Neutrophil (primary cell): ENCODE data around the gene ADCY4.
"Not testable (repeated sequence)": the region's sequence is repeated elsewhere in the genome, so short reads cannot be mapped to it uniquely, and the experiment has no call there.

Experiments used
- H3K27ac ChIP-seq: fragments of 200-600 bp; sonication (generic); 2 replicates; pipeline ENCODE4 v1.5.1; 2016; ENCODE audit warnings: mild to moderate bottlenecking, moderate library complexity
- H3K27me3 ChIP-seq: fragments of 200-600 bp; sonication (generic); 2 replicates; pipeline ENCODE4 v1.6.0; 2016; ENCODE audit warnings: mild to moderate bottlenecking
- H3K36me3 ChIP-seq: fragments of 200-600 bp; sonication (generic); 2 replicates; pipeline ENCODE4 v1.5.1; 2017
- H3K4me1 ChIP-seq, 2 experiments: fragments of 200-600 bp in 1 of 2; sonication (generic) in 1 of 2; 1 replicate in 1 of 2; 2 replicates in 1 of 2; pipeline versions ENCODE4 v1.5.1 to v1.6.1; 2013 to 2016; ENCODE audit warnings: low read depth in 1 of 2, low read length in 1 of 2, mild to moderate bottlenecking in 1 of 2, moderate library complexity in 1 of 2; ENCODE audit not compliant: control insufficient read depth in 1 of 2, insufficient read depth in 1 of 2
- H3K4me3 ChIP-seq, 2 experiments: fragments of 200-600 bp in 1 of 2; sonication (generic) in 1 of 2; 1 replicate in 1 of 2; 2 replicates in 1 of 2; pipeline ENCODE4 v1.5.1; 2013 to 2016; ENCODE audit warnings: low read depth in 1 of 2, low read length in 1 of 2, mild to moderate bottlenecking in 1 of 2, moderate library complexity in 1 of 2
- H3K9me3 ChIP-seq: fragments of 200-600 bp; sonication (generic); 2 replicates; pipeline ENCODE4 v1.5.1; 2016
- CTCF ChIP-seq: fragments of 200-600 bp; sonication (generic); IDR thresholded peaks from 2 replicates; pipeline ENCODE4 v1.5.1; 2016; ENCODE audit warnings: antibody characterized with exemption

ADCY4 gene

GRCh38 chr14:24360281-24360680, 25.4 kb upstream of the ADCY4 start:
- no peaks in the 10 kb centered on the region for H3K9me3 ChIP-seq
- TF ChIP-seq CTCF = no peak
- H3K27ac ChIP-seq = no peak overlapping the region
- H3K36me3 ChIP-seq = no peaks in the 10 kb centered on the region
- no peak overlapping the region for H3K4me3 ChIP-seq
- H3K4me1 ChIP-seq = peaks cover 1 to 2% of the 10 kb centered on the region in 2 experiments
- peaks cover 43% of the 10 kb centered on the region for H3K27me3 ChIP-seq

DNA sequence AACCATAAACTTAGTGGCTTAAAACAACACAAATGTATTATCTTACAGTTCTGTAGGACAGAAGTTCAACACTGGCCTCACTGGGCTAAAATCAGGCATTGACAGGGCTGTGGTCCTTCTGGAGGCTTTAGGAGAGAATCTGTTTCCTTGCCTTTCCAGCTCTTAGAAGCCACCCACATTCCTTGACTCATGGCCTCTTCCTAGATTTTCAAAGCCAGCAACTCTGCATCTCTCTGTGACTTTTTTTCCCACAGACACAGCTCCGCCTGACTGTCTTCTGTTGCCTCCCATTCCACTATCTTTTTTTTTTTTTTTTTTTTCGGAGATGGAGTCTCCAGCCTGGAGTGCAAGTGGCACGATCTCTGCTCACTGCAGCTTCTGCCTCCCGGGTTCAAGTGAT, 21.3 kb upstream of the ADCY4 start:
- H3K27me3 ChIP-seq = peaks cover 19% of the 10 kb centered on the region
- H3K4me3 ChIP-seq = no peak overlapping the region
- no peaks in the 10 kb centered on the region for H3K9me3 ChIP-seq
- no peaks in the 10 kb centered on the region for H3K36me3 ChIP-seq
- TF ChIP-seq CTCF = no peak
- peaks cover 3 to 6% of the 10 kb centered on the region in 2 experiments for H3K4me1 ChIP-seq
- H3K27ac ChIP-seq = no peak overlapping the region

DNA sequence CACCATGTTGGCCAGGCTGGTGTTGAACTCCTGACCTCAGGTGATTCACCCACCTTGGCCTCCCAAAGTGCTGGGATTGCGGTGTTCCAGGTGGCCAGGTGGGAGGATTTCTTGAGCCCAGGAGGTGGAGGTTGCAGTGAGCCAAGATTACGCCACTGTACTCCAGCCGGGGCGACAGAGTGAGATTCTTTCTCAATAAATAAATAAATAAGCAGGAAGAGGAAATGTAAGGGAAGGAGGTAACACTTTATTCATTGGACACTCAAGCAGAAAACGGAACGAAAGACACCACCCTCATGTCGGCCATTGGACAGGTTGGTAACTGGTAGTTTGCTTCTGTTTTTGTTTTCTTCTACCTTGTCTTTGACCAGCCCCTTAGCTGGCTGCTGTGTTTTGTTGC, 20.1 kb upstream of the ADCY4 start:
- no peak overlapping the region for H3K4me3 ChIP-seq
- no peaks in the 10 kb centered on the region for H3K36me3 ChIP-seq
- peaks cover 3 to 6% of the 10 kb centered on the region in 2 experiments for H3K4me1 ChIP-seq
- no peak for TF ChIP-seq CTCF
- no peak overlapping the region for H3K27ac ChIP-seq
- no peaks in the 10 kb centered on the region for H3K9me3 ChIP-seq
- peaks cover 23% of the 10 kb centered on the region for H3K27me3 ChIP-seq

GRCh38 chr14:24354482-24354825, 19.6 kb upstream of the ADCY4 start:
- peaks cover 27% of the 10 kb centered on the region for H3K27me3 ChIP-seq
- not testable (repeated sequence) for H3K4me3 ChIP-seq, H3K9me3 ChIP-seq, H3K27ac ChIP-seq, H3K4me1 ChIP-seq, H3K36me3 ChIP-seq

DNA sequence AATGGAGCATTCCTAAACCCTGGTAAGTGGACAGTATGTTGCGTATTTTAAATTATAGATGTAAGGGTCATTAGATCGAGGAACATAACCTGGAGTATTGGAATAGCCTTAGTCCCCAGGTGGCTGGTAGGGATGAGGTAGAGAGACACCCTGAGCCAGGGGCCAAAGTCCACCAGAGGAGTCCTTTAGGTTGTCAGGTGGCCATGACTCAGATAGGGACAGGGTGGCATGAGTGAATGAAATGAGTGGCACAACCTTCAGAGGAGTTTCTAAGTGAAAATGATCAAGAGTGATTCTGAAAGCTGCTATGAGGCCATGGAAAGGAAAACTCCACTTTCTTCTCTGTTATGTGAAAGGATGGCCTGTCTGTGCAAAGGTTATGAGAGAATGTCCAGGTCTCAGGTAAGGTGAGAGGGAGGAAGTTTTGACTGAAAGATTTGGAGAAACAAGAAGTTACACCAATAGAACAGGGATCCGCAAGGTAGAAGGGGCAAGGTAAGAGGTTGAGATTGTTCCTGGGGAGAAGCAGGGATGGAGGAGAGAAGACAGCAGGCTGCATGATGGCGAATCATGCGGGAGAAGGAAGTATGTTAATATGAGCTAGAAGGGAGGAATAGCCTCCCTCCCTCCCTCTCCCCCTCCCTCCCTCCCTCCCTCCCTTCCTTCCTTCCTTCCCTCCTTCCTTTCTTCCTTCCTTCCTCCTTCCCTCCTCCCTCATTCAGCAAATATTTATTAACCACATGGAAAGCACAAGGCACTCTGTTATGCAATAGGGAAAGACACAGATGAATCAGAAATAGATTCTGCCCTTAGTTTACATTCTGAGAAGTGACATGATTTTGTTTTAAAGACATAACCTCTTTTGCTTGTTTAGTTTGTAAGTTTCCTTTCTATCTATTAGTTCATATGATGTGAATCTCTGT, 18.9 kb upstream of the ADCY4 start:
- Histone ChIP-seq H3K9me3 (no peaks in the 10 kb centered on the region), H3K4me1 (peaks cover 3 to 6% of the 10 kb centered on the region in 2 experiments), H3K27me3 (peaks cover 34% of the 10 kb centered on the region), H3K27ac (no peak overlapping the region), H3K4me3 (no peak overlapping the region), H3K36me3 (no peaks in the 10 kb centered on the region)
- TF ChIP-seq CTCF = no peak

DNA sequence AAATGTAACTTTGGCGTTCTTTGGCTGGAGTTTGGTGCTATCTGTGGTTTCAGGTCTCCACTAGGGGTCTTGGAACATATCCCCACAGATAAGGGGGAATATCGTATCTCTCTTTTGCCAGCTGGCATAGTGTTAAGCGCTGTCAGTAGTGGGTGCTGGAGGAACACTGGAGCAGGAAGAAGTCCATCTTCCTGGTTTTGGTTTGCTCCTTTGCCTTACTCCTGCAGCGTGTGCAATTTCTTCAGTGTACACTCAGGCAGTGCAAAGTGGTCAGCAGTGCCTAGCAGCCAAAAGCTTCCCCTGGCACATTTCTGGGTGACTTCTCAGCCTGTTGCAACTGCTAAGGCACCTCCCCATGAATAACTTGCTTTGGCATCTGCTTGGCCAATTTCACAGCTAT, 16.6 kb upstream of the ADCY4 start:
- no peaks in the 10 kb centered on the region for H3K36me3 ChIP-seq
- H3K4me1 ChIP-seq = peaks cover 3 to 6% of the 10 kb centered on the region in 2 experiments
- H3K9me3 ChIP-seq = no peaks in the 10 kb centered on the region
- peaks cover 39% of the 10 kb centered on the region for H3K27me3 ChIP-seq
- no peak overlapping the region for H3K27ac ChIP-seq
- TF ChIP-seq CTCF = no peak
- no peak overlapping the region for H3K4me3 ChIP-seq
